A673 (cell line): ENCODE data around the gene LCE6A.

Experiments
- EZH2 ChIP-seq: fragments of 200-600 bp; sonication (generic); IDR thresholded peaks from 2 replicates; pipeline ENCODE4 v1.6.1; 2017; ENCODE audit warnings: borderline replicate concordance, low read depth, mild to moderate bottlenecking, mixed read lengths, antibody characterized with exemption, low read length; ENCODE audit not compliant: poor library complexity, severe bottlenecking
- TF ChIP-seq, protein P1 (sequence below): fragments of 300-800, 200-600 bp; sonication (generic); conservative IDR thresholded peaks from 2 replicates; pipeline ENCODE4 v1.5.1; 2017; ENCODE audit warnings: low read depth, mild to moderate bottlenecking, antibody characterized with exemption, low read length, moderate library complexity, mixed read lengths

DNA sequence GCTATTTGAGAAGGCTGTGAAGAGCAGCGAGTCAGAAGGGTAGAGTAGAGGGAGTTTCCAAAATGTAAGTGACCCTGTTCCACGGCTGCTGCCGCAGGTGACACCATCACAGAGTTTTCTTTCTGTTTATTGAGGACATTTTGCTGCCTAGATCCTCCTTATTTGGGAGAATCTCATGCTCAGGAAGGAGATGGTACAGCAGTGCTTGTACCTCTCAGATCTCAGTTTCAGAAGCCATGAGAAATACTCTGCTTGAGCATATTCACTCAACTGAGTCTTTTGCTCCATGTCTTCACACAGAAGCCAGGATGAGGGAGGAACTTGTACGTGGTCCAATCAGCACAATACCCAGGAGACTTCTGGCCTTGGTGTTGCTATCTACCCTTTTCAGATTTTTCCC is 18.7 kb downstream of the LCE6A start:
- TF ChIP-seq, protein P1, sequence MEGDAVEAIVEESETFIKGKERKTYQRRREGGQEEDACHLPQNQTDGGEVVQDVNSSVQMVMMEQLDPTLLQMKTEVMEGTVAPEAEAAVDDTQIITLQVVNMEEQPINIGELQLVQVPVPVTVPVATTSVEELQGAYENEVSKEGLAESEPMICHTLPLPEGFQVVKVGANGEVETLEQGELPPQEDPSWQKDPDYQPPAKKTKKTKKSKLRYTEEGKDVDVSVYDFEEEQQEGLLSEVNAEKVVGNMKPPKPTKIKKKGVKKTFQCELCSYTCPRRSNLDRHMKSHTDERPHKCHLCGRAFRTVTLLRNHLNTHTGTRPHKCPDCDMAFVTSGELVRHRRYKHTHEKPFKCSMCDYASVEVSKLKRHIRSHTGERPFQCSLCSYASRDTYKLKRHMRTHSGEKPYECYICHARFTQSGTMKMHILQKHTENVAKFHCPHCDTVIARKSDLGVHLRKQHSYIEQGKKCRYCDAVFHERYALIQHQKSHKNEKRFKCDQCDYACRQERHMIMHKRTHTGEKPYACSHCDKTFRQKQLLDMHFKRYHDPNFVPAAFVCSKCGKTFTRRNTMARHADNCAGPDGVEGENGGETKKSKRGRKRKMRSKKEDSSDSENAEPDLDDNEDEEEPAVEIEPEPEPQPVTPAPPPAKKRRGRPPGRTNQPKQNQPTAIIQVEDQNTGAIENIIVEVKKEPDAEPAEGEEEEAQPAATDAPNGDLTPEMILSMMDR, result no peak
- no peak for TF ChIP-seq EZH2
